D721Med (cell line): Measurements from ENCODE around the gene CARD19.

Experiments
- DNase-seq: peaks from one replicate; pipeline ENCODE4 v3.0.0; 2011; ENCODE audit warnings: low spot score; ENCODE audit not compliant: insufficient read length
- FAIRE-seq: peaks from 2 replicates; lab custom pipeline; 2011; peaks lifted over from hg19 to GRCh38; lab: Jason Lieb, UNC
- TF ChIP-seq, protein P1 (sequence below): IDR thresholded peaks from 2 replicates; pipeline ENCODE4 v1.5.1; 2012; ENCODE audit warnings: mild to moderate bottlenecking, control low read depth; ENCODE audit not compliant: insufficient read depth; ENCODE audit errors: missing control alignments

CARD19 gene

DNA sequence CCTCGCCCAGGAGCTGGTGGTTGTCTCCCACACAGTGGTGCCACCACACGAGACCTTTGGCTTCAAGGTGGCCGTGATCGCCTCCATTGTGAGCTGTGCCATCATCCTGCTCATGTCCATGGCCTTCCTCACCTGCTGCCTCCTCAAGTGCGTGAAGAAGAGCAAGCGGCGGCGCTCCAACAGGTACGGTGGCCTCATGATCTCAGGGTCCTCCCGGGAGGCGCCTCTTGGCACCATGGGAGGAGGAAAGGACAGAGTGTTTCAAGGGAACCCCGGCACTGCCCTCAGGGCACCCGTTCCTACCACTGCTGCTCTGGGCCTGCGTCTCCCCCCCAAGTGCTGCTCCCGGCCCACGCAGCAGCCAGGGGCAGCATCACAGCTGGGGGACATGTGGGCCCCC, 18.2 kb upstream of the CARD19 start:
- TF ChIP-seq, protein P1, sequence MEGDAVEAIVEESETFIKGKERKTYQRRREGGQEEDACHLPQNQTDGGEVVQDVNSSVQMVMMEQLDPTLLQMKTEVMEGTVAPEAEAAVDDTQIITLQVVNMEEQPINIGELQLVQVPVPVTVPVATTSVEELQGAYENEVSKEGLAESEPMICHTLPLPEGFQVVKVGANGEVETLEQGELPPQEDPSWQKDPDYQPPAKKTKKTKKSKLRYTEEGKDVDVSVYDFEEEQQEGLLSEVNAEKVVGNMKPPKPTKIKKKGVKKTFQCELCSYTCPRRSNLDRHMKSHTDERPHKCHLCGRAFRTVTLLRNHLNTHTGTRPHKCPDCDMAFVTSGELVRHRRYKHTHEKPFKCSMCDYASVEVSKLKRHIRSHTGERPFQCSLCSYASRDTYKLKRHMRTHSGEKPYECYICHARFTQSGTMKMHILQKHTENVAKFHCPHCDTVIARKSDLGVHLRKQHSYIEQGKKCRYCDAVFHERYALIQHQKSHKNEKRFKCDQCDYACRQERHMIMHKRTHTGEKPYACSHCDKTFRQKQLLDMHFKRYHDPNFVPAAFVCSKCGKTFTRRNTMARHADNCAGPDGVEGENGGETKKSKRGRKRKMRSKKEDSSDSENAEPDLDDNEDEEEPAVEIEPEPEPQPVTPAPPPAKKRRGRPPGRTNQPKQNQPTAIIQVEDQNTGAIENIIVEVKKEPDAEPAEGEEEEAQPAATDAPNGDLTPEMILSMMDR = no peak
- FAIRE-seq (no peak), DNase-seq (no peak)

DNA sequence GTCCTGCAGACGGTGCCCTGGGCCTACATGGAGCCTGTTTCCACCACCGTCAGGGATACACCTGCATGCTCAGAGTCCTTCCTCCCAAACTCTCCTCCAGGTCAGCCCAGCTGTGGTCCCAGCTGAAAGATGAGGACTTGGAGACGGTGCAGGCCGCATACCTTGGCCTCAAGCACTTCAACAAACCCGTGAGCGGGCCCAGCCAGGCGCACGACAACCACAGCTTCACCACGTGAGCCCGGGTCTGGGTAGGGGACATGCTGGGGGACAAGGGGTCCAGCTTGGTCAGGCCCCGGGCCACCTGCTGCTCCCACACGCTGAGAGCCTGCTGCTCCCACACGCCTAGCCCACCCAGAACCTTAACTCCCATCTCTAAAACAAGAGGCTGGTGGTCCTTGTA, 16.6 kb upstream of the CARD19 start:
- no peak for FAIRE-seq
- DNase-seq = no peak
- TF ChIP-seq, protein P1 = no peak

DNA sequence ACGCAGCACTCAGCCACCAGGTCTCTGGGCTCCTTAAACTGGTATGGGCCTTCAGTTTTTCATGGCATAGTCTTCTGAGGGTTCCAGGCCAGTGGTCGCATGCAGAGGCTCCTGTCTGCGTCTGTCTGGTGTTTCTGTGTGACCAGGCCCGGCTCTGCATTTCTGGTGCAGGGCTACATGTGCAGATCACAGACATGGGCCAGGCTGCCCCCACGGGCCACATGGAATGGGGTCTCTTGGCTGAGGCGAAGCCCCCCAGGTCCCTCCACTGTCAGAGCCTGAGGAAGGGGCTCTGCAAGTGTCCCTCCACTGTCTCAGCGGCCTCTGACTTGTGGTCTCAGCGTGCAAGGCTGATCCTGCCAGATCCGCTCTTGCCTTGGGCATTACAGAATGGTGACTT, 15.6 kb upstream of the CARD19 start:
- FAIRE-seq (no peak), DNase-seq (no peak)
- TF ChIP-seq, protein P1 = no peak

DNA sequence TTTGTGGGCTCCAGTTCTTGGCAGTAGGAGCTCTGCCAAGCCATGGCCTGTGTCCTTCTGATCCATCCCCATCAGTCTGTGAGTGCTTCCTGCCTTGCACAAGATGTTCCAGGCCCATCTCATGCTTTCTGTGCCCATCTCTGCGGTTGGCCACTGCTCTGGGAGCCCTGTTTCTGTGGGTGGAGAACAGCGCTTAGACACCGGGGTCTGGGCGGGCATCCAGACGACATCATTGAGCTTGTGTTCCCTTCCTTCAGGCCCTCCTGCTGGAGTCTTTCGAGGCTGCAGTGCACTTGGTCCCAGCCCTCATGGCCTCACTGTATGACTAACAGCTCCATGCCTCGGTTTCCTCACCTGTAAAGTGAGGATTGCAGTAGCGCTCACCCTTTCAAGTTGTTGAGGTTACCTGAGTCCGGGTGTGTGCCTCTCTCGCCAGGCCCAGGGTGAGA, 14.9 kb upstream of the CARD19 start:
- FAIRE-seq (no peak), DNase-seq (no peak)
- TF ChIP-seq, protein P1 = no peak

DNA sequence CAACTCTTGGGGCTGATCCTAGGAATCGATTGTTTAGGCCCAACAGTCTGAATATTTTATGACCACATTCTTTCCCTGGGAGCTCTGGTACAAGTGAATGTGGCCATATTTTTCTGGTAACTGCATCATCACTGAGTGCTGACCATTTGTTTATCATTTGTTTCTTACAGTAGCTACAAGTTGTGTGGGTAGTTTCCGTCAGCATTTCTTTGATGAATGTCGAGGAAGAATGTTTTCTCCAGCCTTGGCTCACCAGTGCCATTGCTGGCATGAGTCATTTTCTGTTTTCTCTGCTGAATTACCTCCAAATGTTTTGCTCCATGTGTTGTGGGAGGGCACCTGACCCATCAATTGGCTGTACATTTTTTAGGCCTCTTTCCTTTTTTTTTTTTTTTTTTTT, 14.1 kb upstream of the CARD19 start:
- DNase-seq = no peak
- no peak for FAIRE-seq
- TF ChIP-seq, protein P1 = no peak

DNA sequence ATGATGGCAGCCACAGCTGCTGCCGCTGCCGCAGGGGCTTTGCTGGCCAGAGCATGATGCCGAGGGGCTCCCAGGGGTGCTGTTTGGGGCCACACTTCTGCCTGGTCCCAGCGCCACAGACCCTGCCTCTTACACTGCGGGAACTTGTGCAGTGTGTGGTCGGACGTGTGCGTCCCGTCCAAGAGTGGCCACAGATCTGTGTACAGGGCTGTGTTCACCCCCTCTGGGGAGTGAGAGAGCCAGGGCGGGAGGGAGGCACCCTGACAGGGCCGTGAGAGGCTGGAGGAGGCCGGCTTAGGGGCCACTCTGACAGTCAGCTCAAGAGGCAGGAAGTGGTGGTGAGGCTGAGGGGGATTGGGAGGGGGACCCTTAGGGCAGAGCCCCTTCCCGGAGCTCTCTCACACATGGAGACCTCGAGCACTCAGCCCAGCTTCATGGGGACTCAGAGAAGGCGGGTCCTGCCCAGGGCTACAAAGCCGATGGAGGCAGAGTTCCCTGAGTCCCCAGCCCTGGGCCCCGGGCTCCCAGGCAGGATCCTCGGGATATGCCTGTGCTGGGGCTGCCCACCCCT, 13.1 kb upstream of the CARD19 start:
- FAIRE-seq (no peak), DNase-seq (peak; percentile 5)
- TF ChIP-seq, protein P1 = no peak

DNA sequence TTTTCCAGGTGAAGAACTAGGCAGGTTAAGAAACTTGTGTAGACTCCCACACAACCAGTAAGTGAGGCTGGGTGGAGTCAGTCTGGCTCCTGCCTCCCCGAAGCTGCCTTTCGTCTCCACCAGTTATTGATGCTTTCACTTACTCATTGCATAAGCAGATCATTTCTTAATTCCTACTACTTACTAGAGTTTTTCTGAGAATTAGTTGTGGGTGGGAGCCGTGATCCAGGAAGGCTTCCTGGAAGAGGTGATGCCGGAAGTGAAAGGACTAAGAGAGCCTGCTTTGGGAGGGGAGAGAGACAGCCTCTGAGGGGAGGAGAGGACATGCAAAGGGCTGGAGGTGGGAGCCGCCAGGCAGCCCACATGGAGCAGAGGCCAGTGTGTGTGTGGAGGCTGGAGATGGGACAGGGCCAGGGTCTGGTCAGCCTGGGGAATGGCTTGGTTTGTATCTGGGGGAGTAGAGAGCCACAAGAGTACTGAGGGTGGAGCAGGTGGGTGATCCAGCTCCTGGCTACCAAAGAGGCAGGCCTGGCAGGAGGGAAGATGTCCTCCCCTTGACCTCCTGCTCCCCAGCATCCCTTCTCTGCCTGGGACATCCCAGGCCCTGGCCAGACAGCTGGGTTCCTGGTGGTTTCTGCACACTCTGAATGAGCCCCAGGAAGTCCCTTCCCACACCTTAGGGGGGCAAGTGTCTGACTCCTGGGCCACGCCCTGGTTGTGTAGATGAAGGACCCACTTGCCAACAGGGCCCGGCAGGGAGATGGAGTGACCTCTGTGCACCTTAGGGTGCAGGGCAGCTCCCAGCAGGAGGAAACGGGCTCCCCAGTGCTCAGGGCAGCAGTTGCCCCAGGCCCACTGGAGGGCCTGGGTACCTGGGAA, 12.2 kb upstream of the CARD19 start:
- TF ChIP-seq, protein P1 = no peak
- peak; percentile 4 for DNase-seq
- no peak for FAIRE-seq
